ENCODE measurements around the gene NEK3. TPM values are rescaled to one million over a fixed set of nuclear protein-coding genes. Genes with fewer than 3 reads are reported as not detected.
"Not testable (repeated sequence)": the region's sequence is repeated elsewhere in the genome, so short reads cannot be mapped to it uniquely, and the experiment has no call there.

Gene NEK3
- total RNA-seq, 1 experiment from 2014 or later, result 5.8 TPM

- DNase-seq (ENCODE audit: extremely low read depth, low read depth), result not testable (repeated sequence)
Measured at GRCh38 chr13:52171686-52172085, 12.3 kb upstream of the NEK3 start.

GRCh38 chr13:52170828-52171391 lies 11.5 kb upstream of the NEK3 start:
- DNase-seq (ENCODE audit: extremely low read depth, low read depth), result not testable (repeated sequence)

GRCh38 chr13:52169839-52170238 lies 10.4 kb upstream of the NEK3 start:
- DNase-seq (ENCODE audit: extremely low read depth, low read depth), result no peak

DNA sequence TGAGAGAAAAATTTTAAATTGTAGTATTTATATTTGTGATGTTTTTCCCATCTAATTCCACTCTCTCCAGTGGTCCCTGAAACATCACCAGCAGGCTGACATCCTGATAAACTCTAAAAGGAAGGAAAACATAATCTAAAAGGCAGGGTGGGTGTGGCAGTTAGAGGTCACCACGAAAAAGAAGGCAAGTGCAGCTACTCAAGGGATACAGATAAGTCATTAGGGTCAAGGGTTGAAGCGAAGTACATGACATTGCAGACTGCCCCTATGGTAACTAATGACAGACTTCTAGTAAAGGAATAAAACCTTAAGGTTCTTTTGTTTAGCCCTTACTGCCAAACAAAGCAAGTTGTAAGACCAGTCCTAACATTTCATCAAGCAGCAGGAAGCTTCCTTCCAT lies 6.0 kb upstream of the NEK3 start:
- no peak for DNase-seq (ENCODE audit: extremely low read depth, low read depth)

- no peak for DNase-seq (ENCODE audit: extremely low read depth, low read depth)
Measured at GRCh38 chr13:52164989-52165388, 5.6 kb upstream of the NEK3 start.

DNA sequence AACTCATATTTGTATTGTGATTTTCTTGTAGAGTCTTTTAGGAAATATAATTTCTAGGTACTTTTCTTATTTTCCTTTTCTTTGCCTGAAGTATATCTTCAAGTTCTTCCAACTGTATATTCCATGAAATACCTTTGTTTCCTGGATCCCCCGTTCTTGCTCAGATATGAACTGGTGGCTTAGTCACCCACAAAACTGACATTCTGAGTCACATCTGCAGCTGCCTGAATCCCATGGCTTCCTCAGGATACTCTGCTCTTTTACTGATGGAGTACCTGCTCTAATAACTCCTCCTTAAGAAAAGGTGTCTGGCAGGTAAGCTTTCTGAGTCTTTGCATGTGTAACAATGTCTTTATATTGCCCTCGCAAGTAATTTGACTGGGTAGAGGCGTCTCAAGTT lies 4.5 kb upstream of the NEK3 start:
- DNase-seq (ENCODE audit: extremely low read depth, low read depth), result not testable (repeated sequence)

- no peak for DNase-seq (ENCODE audit: extremely low read depth, low read depth)
Measured at GRCh38 chr13:52162279-52163101, 3.1 kb upstream of the NEK3 start.

- no peak for DNase-seq (ENCODE audit: extremely low read depth, low read depth)
Measured at GRCh38 chr13:52161181-52161646, 1.8 kb upstream of the NEK3 start.

GRCh38 chr13:52160506-52160905 lies 1.1 kb upstream of the NEK3 start:
- no peak for DNase-seq (ENCODE audit: extremely low read depth, low read depth)

- no peak for DNase-seq (ENCODE audit: extremely low read depth, low read depth)
Measured at GRCh38 chr13:52160053-52160452, 656 bp upstream of the NEK3 start.

DNA sequence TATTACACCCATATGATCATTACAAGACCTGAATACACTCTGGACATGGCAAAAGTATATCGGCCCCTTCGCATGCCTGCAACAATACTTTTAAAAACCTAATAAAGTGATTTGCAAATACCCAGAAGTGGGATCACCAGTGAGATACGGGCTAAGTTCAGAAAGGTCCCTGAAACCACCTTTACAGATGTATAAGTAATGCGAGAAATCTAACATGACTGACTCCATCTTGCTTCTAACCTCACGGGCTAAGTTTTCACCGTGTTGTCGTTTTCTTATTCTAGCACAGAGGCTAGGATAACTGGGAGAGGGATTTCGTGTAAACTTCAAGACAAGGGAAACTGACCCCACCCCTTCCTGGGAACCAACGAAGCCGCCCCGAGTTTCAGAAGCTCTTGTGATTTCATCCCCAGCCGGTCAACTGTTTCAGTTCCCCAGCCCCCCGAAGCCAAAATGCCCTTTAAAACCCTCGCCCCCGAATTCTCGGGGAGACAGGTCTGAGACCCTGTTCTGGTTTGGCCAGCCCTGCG lies 703 bp downstream of the NEK3 start:
- peak; percentile 2 for DNase-seq (ENCODE audit: extremely low read depth, low read depth)

DNA sequence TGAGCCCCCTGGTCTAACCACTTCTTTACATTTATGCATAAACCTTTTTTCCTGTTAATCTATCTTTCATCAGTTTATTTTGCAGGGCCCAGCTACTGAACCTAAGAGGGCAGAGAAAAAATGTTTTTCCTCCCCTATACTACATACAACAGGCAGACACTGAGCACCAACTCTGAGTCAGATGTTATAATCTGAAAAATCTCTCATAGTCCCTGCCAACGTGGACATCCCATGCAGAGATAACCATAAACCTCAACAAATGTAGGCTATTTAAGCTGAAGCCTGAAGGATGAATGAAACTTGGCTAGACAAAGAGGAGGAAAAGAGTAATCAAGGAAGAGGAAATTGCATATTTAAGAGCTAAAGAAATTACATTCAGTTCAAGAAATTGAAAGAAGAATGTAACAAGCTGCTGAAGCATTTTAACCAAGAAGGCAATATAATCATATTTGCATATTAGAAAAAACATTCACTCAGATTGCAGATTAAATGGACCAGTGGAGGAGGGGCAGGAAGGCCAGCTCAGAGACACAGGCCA lies 2.6 kb downstream of the NEK3 start:
- DNase-seq (ENCODE audit: extremely low read depth, low read depth), result no peak

GRCh38 chr13:52155177-52155576 lies 4.2 kb downstream of the NEK3 start:
- DNase-seq (ENCODE audit: extremely low read depth, low read depth), result no peak

- no peak for DNase-seq (ENCODE audit: extremely low read depth, low read depth)
Measured at GRCh38 chr13:52147225-52147624, 12.2 kb downstream of the NEK3 start.

- DNase-seq (ENCODE audit: extremely low read depth, low read depth), result no peak
Measured at GRCh38 chr13:52141299-52141698, 18.1 kb downstream of the NEK3 start.

DNA sequence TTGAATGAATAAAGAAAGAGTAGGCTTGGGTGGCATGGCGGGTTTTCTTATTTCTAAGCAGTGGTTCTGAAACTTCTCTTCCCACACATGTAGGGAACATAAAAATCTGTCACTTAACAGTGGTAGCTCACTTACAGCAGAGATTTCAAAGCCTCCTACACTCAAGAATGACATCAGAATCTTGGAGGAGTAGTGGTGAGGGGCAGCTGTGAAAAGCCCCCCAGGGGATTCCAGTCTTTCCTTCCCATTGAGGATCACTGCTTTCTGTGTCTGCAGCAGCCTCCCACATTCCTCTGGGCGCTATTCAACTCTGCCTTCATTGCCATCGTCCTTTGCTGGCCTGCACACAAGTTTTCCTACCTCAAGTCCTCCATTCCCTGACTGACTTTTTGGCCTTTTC lies 21.9 kb downstream of the NEK3 start:
- no peak for DNase-seq (ENCODE audit: extremely low read depth, low read depth)

- DNase-seq (ENCODE audit: extremely low read depth, low read depth), result no peak
Measured at GRCh38 chr13:52136763-52137162, 22.6 kb downstream of the NEK3 start.

- no peak for DNase-seq (ENCODE audit: extremely low read depth, low read depth)
Measured at GRCh38 chr13:52130641-52131040, 28.8 kb downstream of the NEK3 start.

DNA sequence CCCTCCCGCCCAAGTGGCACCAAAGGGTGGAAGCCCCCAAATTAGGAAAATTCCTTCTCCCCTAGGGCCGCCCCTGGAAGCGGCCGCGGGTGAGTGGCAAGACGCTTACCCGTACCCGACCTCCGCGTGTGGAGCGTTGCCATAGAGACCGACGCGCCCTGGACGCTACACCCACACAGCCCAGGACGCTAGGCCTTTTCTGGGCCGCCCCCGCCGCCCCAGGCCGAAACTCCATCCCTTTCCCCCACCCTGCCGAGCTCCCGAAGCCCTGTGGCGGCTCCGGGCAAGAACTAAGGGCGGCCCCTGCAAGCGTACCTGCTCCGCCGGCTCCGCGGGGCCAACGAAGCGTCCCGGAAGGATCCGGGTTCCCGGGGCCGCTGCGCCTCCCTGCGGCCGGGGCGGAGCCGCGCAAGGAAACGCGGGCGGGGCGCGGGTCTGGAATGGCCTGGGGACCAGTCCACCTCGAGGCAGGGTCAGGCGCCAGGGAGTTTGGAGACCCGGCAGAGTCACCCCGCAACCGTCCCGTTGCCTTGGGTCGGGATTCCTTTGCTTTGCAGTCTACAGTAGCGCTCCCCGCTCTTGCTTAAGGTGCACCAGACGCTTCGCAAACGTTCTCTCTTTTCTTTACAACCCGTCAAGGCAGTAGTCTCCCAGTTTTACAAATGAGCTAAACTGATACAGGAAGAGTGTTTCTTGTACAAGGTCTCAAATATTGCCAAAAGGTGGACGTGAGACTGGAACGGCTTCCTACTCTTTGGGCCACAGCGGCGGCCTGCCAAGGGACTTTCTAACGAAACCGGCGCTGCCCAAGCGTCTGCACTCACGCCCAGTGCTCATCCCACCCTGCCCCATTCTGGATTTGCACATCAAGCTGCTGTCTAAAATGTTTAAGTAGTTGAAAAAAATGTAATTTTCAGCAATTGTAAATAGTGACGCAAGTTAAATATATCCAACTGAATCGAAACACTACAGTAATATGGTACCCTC lies 30.4 kb downstream of the NEK3 start, which contains the start of gene NEK5:
Gene NEK5 (minus strand): TSS at position 360 of the 987 bp plus-strand sequence. CDS start 1,591 bp downstream, outside the sequence.
- DNase-seq (ENCODE audit: extremely low read depth, low read depth), result peak; percentile 24
